K562 (cell line): ENCODE results near the gene CNTRL. TPM values are rescaled to one million over a fixed set of nuclear protein-coding genes. Genes with fewer than 3 reads are reported as not detected.

Experiments
- ETV1 ChIP-seq: fragments of 450-650 bp; conservative IDR thresholded peaks from 2 replicates; pipeline ENCODE4 v1.6.1; 2016; ENCODE audit warnings: missing genetic modification characterization, control low read depth, low read depth, missing compliant biosample characterization
- GABPA ChIP-seq: fragments of 200-800 bp; sonication (Bioruptor generic); conservative IDR thresholded peaks from 2 replicates; pipeline ENCODE4 v1.6.1; 2016; ENCODE audit warnings: low read depth, missing genetic modification characterization, missing compliant biosample characterization
- GATAD2B ChIP-seq: fragments of 450-650 bp; IDR thresholded peaks from 2 replicates; pipeline ENCODE4 v1.6.1; 2017; ENCODE audit warnings: mild to moderate bottlenecking, borderline replicate concordance
- JUND ChIP-seq, 2 experiments: IDR thresholded peaks; 2 replicates in 1 of 2; 3 replicates in 1 of 2; pipeline ENCODE4 v1.6.1; 2011; ENCODE audit warnings: borderline replicate concordance in 2 of 2, low read depth in 2 of 2, low read length in 2 of 2, improper control_type of control experiment in 1 of 2, missing biosample characterization in 1 of 2, missing genetic modification characterization in 1 of 2, missing genetic modification reagents in 1 of 2
- L3MBTL2 ChIP-seq: fragments of 450-650 bp; IDR thresholded peaks from 2 replicates; pipeline ENCODE4 v1.6.1; 2016; ENCODE audit warnings: mild to moderate bottlenecking, moderate library complexity
- MYC ChIP-seq, 2 experiments: fragments of 250-450 bp in 1 of 2; sonication (Bioruptor Pico) in 1 of 2; IDR thresholded peaks; 2 replicates each; pipeline versions ENCODE4 v1.5.1 to v1.6.1; 2012 to 2021; ENCODE audit warnings: low read depth in 2 of 2, borderline replicate concordance in 1 of 2, improper control_type of control experiment in 1 of 2, low read length in 1 of 2, mild to moderate bottlenecking in 1 of 2, moderate library complexity in 1 of 2
- PHF20 ChIP-seq: fragments of 450-650 bp; IDR thresholded peaks from 2 replicates; pipeline ENCODE4 v1.6.1; 2018; ENCODE audit not compliant: partially characterized antibody
- PRPF4 ChIP-seq: fragments of 200-400 bp; formaldehyde crosslinking; IDR thresholded peaks from one replicate; pipeline ENCODE4 v1.6.1; 2017; ENCODE audit warnings: low read length, low read depth, mild to moderate bottlenecking; ENCODE audit not compliant: insufficient read depth, poor library complexity, severe bottlenecking
- RAD21 ChIP-seq, 2 experiments: fragments of 250-450 bp in 1 of 2; fragments of 450-650 bp in 1 of 2; sonication (Bioruptor Pico) in 1 of 2; formaldehyde crosslinking in 1 of 2; IDR thresholded peaks in 1 of 2; conservative IDR thresholded peaks in 1 of 2; 2 replicates each; pipeline versions ENCODE4 v1.4.0 to v1.8.0; 2020 to 2022; ENCODE audit warnings: mild to moderate bottlenecking in 2 of 2, moderate library complexity in 1 of 2
- SMC3 ChIP-seq: conservative IDR thresholded peaks from 2 replicates; pipeline ENCODE4 v1.6.1; 2011; ENCODE audit warnings: low read depth, low read length, improper control_type of control experiment; ENCODE audit not compliant: insufficient read depth
- SREBF2 ChIP-seq: sonication (generic); formaldehyde crosslinking; IDR thresholded peaks from 2 replicates; pipeline ENCODE4 v1.4.0; 2020; ENCODE audit warnings: mild to moderate bottlenecking, missing genetic modification reagents
- ZNF23 ChIP-seq: fragments of 250-450 bp; sonication (Bioruptor Pico); IDR thresholded peaks from 2 replicates; pipeline ENCODE4 v1.4.0; 2020; ENCODE audit warnings: mild to moderate bottlenecking
- ZNF311 ChIP-seq: fragments of 250-450 bp; sonication (Bioruptor Pico); IDR thresholded peaks from 2 replicates; pipeline ENCODE4 v1.4.0; 2020; ENCODE audit warnings: mild to moderate bottlenecking, moderate library complexity
- ZNF584 ChIP-seq: fragments of 200-800 bp; sonication (Bioruptor generic); IDR thresholded peaks from 2 replicates; pipeline ENCODE4 v1.6.1; 2016; ENCODE audit warnings: low read depth, mild to moderate bottlenecking, missing genetic modification characterization, missing compliant biosample characterization
- ZNF644 ChIP-seq: fragments of 200-800 bp; sonication (Bioruptor generic); IDR thresholded peaks from 2 replicates; pipeline ENCODE4 v1.6.1; 2016; ENCODE audit warnings: low read depth, missing genetic modification characterization, missing compliant biosample characterization
- polyA plus RNA-seq, 8 experiments: library from polyadenylated mRNA; depleted of rRNA in 4 of 8; stranded (reverse) in 5 of 8; unstranded in 3 of 8; fragments of >200 nt; fragmentation: Nextera tagmentation in 2 of 8; fragmentation: Illumina TruSeq in 1 of 8; extraction: Ambion mirVana in 2 of 8; extraction: Trizol in 1 of 8; gene quantifications; 2 replicates each; pipeline versions ENCODE4 v1.2.1 to v1.2.3, GENCODE V29; 2011 to 2014; ENCODE audit warnings: inconsistent platforms in 1 of 8, missing spikeins in 1 of 8
- total RNA-seq, 7 experiments: library from RNA; depleted of rRNA in 6 of 7; stranded (reverse); fragments of >200 nt in 6 of 7; fragmentation: Illumina TruSeq in 2 of 7; extraction: Trizol in 2 of 7; gene quantifications; 2 replicates each; pipeline versions ENCODE4 v1.2.1 to v1.2.3, GENCODE V29; 2011 to 2021; ENCODE audit warnings: low replicate concordance in 1 of 7
- TF ChIP-seq, protein P1 (sequence below), 2 experiments: fragments of 150-350 bp in 1 of 2; IDR thresholded peaks; 2 replicates each; pipeline ENCODE4 v1.6.1; 2012 to 2016; ENCODE audit warnings: low read depth in 2 of 2, low read length in 2 of 2, mild to moderate bottlenecking in 1 of 2, moderate library complexity in 1 of 2
- TF ChIP-seq, protein P2 (sequence below): fragments of 200-800 bp; sonication (Bioruptor generic); IDR thresholded peaks from 2 replicates; pipeline ENCODE4 v1.6.1; 2017; ENCODE audit warnings: missing genetic modification characterization, missing compliant biosample characterization
- TF ChIP-seq, protein P3 (sequence below): IDR thresholded peaks from 2 replicates; pipeline ENCODE4 v1.6.1; 2011; ENCODE audit warnings: borderline replicate concordance, low read depth, mild to moderate bottlenecking, moderate library complexity, low read length; ENCODE audit not compliant: insufficient read depth, poor library complexity, severe bottlenecking

The CNTRL gene
- total and polyA plus RNA-seq, 9 of the 15 experiments (the other 6 are each of a cell fraction or from before 2014, with no cell fraction given) = 9.2 to 28.9 (median 20.5) TPM

DNA sequence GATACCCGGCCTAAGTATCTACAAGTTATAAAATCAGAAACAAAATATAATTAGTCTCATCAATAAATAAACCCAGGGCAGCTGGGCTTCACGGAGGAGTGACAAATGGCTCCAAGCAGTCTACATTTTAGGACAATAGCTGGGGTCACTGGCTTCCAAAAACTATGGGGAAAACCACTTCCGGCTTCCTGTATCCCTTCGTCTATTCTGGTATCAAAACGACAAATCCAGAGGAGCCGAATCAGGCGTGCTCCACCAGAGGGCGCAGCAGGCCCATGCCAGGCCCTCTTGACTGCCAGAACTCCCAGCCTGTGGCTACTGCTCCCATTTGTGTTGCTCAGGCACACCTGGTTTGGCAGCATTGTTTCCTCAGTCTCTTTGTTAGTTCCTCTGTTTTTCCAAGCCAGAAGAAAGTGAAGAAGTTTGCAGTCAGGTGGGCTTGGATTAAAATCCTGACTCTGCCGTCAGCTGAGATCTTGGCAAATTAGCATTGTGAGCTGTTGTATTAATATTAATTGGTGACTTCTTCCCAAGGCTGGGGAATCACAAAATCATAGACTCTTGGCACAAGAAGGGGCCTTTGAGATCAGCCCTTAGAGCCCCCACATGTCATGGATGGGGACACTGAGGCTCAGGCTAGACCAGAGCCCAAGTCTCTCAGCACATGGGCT is 138.5 kb downstream of the CNTRL start (continued):
- TF ChIP-seq, protein P1, sequence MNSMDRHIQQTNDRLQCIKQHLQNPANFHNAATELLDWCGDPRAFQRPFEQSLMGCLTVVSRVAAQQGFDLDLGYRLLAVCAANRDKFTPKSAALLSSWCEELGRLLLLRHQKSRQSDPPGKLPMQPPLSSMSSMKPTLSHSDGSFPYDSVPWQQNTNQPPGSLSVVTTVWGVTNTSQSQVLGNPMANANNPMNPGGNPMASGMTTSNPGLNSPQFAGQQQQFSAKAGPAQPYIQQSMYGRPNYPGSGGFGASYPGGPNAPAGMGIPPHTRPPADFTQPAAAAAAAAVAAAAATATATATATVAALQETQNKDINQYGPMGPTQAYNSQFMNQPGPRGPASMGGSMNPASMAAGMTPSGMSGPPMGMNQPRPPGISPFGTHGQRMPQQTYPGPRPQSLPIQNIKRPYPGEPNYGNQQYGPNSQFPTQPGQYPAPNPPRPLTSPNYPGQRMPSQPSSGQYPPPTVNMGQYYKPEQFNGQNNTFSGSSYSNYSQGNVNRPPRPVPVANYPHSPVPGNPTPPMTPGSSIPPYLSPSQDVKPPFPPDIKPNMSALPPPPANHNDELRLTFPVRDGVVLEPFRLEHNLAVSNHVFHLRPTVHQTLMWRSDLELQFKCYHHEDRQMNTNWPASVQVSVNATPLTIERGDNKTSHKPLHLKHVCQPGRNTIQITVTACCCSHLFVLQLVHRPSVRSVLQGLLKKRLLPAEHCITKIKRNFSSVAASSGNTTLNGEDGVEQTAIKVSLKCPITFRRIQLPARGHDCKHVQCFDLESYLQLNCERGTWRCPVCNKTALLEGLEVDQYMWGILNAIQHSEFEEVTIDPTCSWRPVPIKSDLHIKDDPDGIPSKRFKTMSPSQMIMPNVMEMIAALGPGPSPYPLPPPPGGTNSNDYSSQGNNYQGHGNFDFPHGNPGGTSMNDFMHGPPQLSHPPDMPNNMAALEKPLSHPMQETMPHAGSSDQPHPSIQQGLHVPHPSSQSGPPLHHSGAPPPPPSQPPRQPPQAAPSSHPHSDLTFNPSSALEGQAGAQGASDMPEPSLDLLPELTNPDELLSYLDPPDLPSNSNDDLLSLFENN (IDR thresholded peaks at IDR 0.05; ENCODE audit: low read depth in 2 of 2, low read length in 2 of 2) = peak in 1 of 2 experiments; percentile 14; a peak in 1 of 4 replicates
- TF ChIP-seq MYC (IDR thresholded peaks at IDR 0.05; ENCODE audit: low read depth, low read length) = peak; percentile 55
- no peak for TF ChIP-seq MYC (CRISPR knock-in tag; IDR thresholded peaks at IDR 0.05; ENCODE audit: borderline replicate concordance, low read depth)
- peak; percentile 82 for TF ChIP-seq GABPA (tag)
- 0 out of 2 replicates have a peak, but pooled peaks have one; percentile 55 for TF ChIP-seq ZNF584 (CRISPR knock-in tag)
- TF ChIP-seq, protein P2, sequence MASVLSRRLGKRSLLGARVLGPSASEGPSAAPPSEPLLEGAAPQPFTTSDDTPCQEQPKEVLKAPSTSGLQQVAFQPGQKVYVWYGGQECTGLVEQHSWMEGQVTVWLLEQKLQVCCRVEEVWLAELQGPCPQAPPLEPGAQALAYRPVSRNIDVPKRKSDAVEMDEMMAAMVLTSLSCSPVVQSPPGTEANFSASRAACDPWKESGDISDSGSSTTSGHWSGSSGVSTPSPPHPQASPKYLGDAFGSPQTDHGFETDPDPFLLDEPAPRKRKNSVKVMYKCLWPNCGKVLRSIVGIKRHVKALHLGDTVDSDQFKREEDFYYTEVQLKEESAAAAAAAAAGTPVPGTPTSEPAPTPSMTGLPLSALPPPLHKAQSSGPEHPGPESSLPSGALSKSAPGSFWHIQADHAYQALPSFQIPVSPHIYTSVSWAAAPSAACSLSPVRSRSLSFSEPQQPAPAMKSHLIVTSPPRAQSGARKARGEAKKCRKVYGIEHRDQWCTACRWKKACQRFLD (CRISPR knock-in tag) = 0 out of 2 replicates have a peak, but pooled peaks have one; percentile 43
- TF ChIP-seq PRPF4 = no peak
- TF ChIP-seq RAD21 (CRISPR knock-in tag; conservative IDR thresholded peaks at IDR 0.05 in 1 of 2, IDR thresholded peaks at IDR 0.05 in 1 of 2) = peak; percentile 95 to 98
- TF ChIP-seq SMC3 = peak; percentile 90
- TF ChIP-seq SREBF2 (CRISPR knock-in tag) = no peak
- no peak for TF ChIP-seq ZNF644 (tag)
- no peak for TF ChIP-seq GATAD2B
- peak; percentile 79 for TF ChIP-seq ETV1 (tag)
- TF ChIP-seq ZNF311 (CRISPR knock-in tag) = 0 out of 2 replicates have a peak, but pooled peaks have one; percentile 6
- TF ChIP-seq, protein P3, sequence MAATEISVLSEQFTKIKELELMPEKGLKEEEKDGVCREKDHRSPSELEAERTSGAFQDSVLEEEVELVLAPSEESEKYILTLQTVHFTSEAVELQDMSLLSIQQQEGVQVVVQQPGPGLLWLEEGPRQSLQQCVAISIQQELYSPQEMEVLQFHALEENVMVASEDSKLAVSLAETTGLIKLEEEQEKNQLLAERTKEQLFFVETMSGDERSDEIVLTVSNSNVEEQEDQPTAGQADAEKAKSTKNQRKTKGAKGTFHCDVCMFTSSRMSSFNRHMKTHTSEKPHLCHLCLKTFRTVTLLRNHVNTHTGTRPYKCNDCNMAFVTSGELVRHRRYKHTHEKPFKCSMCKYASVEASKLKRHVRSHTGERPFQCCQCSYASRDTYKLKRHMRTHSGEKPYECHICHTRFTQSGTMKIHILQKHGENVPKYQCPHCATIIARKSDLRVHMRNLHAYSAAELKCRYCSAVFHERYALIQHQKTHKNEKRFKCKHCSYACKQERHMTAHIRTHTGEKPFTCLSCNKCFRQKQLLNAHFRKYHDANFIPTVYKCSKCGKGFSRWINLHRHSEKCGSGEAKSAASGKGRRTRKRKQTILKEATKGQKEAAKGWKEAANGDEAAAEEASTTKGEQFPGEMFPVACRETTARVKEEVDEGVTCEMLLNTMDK = peak; percentile 69
- no peak for TF ChIP-seq ZNF23
- TF ChIP-seq PHF20 = peak; percentile 72
- peak; percentile 69; the same call in 1 of the 2 replicates for TF ChIP-seq JUND (IDR thresholded peaks at IDR 0.05; ENCODE audit: borderline replicate concordance, low read depth, low read length)
- TF ChIP-seq JUND (tag; IDR thresholded peaks at IDR 0.05; ENCODE audit: borderline replicate concordance, low read depth, low read length) = peak; percentile 22; the same call in 1 of the 3 replicates
- peak; percentile 44; the same call in 1 of the 2 replicates for TF ChIP-seq L3MBTL2
